ENCODE measurements around the gene PHLDB2. TPM values are rescaled to one million over a fixed set of nuclear protein-coding genes. Genes with fewer than 3 reads are reported as not detected.
A peak's percentile ranks its signal among the peaks of the same experiment; 100 is the strongest.

The PHLDB2 gene
- total RNA-seq, 1 experiment from 2014 or later: 143 TPM

DNA sequence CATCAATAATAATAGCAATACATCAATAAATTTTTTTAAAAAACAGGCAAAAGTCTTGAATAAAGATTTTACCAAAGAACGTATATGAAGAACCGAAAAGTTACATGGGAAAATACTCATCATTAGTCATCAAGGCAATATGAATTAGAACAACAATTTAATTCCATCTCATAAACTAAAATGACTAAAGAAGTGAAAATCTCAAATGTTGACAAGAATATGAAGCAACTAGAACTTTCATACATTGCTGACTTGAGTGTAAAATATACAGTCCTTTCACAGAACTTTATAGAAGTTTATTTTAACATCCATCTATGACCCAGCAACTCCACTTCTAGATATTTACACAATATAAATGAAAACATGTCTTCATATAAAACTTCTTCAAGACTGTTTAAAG lies 84.5 kb downstream of the PHLDB2 start:
- Histone ChIP-seq H3K27me3 (ENCODE audit: insufficient read depth, low read length) (no peaks in the 10 kb centered on the region), H3K4me1 (ENCODE audit: control insufficient read depth in 1 of 2, insufficient read depth in 2 of 2, low read length in 2 of 2) (peaks cover 27 to 46% of the 10 kb centered on the region in 2 experiments), H3K9me2 (ENCODE audit: insufficient read depth) (no peaks in the 10 kb centered on the region), H4K20me1 (ENCODE audit: insufficient read depth) (no peaks in the 10 kb centered on the region), H3K4me3 (replicated peaks in 1 of 2; ENCODE audit: low read depth in 1 of 2, low read length in 2 of 2) (no peak overlapping the region), H3K9me3 (ENCODE audit: control insufficient read depth in 1 of 2, insufficient read depth in 1 of 2, low read depth in 1 of 2, low read length in 2 of 2) (no peaks in the 10 kb centered on the region), H3K79me2 (ENCODE audit: insufficient read depth, low read length) (no peaks in the 10 kb centered on the region; the same call in 1 of the 2 replicates), H2AFZ (ENCODE audit: low read depth, low read length, poor library complexity, severe bottlenecking) (no peak overlapping the region), H3K9ac (ENCODE audit: low read length) (no peak overlapping the region), H3K4me2 (ENCODE audit: low read length) (no peak overlapping the region), H3K36me3 (ENCODE audit: control insufficient read depth in 1 of 2, insufficient read depth in 2 of 2, low read length in 2 of 2) (peaks cover 19 to 52% of the 10 kb centered on the region in 2 experiments), H3K27ac (ENCODE audit: low read depth, low read length) (peak overlapping the region; percentile 75; the same call in 1 of the 2 replicates)
- no peak for ATAC-seq
- ChIA-PET RAD21 (ENCODE audit: low non-redundant PET in 1 of 2, low total read pairs in 2 of 2, uncharacterized antibody in 2 of 2, unreplicated experiment in 2 of 2) (no interaction called here), POLR2A (interaction anchor here (1.0 kb wide), 2 partner anchors 11 to 35 kb away, joined by 3 to 4 read pairs; partner anchors contain the start of gene ABHD10), CTCF (no interaction called here)
- intact Hi-C loops (cut with micrococcal nuclease): no loop called here
- TF ChIP-seq YY1 (IDR thresholded peaks at IDR 0.05; ENCODE audit: extremely low read depth, insufficient replicate concordance, low read depth, low read length): no peak
- TF ChIP-seq FOSL1 (IDR thresholded peaks at IDR 0.05; ENCODE audit: low read depth): no peak
- TF ChIP-seq CBX3 (IDR thresholded peaks at IDR 0.05; ENCODE audit: low read depth): no peak
- TF ChIP-seq, protein P1, sequence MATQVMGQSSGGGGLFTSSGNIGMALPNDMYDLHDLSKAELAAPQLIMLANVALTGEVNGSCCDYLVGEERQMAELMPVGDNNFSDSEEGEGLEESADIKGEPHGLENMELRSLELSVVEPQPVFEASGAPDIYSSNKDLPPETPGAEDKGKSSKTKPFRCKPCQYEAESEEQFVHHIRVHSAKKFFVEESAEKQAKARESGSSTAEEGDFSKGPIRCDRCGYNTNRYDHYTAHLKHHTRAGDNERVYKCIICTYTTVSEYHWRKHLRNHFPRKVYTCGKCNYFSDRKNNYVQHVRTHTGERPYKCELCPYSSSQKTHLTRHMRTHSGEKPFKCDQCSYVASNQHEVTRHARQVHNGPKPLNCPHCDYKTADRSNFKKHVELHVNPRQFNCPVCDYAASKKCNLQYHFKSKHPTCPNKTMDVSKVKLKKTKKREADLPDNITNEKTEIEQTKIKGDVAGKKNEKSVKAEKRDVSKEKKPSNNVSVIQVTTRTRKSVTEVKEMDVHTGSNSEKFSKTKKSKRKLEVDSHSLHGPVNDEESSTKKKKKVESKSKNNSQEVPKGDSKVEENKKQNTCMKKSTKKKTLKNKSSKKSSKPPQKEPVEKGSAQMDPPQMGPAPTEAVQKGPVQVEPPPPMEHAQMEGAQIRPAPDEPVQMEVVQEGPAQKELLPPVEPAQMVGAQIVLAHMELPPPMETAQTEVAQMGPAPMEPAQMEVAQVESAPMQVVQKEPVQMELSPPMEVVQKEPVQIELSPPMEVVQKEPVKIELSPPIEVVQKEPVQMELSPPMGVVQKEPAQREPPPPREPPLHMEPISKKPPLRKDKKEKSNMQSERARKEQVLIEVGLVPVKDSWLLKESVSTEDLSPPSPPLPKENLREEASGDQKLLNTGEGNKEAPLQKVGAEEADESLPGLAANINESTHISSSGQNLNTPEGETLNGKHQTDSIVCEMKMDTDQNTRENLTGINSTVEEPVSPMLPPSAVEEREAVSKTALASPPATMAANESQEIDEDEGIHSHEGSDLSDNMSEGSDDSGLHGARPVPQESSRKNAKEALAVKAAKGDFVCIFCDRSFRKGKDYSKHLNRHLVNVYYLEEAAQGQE (IDR thresholded peaks at IDR 0.05; ENCODE audit: low read depth): no peak
- no peak for TF ChIP-seq POLR2AphosphoS5 (IDR thresholded peaks at IDR 0.05; ENCODE audit: low read depth, low read length)
- TF ChIP-seq ZFX (IDR thresholded peaks at IDR 0.05): no peak
- DNase-seq (ENCODE audit: low read depth, low spot score): no peak
- BruUV-seq (replicated peaks): no TSS peak
